GM21825 (cell line): ENCODE results near the gene CMTM6.
A peak's percentile ranks its signal among the peaks of the same experiment; 100 is the strongest.
"Not testable (repeated sequence)": the region's sequence is repeated elsewhere in the genome, so short reads cannot be mapped to it uniquely, and the experiment has no call there.

ENCODE experiments used
- ATAC-seq: cut with Tn5 transposase; IDR thresholded peaks from one replicate; pipeline ENCODE4 v1.9.1; 2021; ENCODE audit warnings: mild to moderate bottlenecking, moderate library complexity; ENCODE audit not compliant: unreplicated experiment

Gene CMTM6

DNA sequence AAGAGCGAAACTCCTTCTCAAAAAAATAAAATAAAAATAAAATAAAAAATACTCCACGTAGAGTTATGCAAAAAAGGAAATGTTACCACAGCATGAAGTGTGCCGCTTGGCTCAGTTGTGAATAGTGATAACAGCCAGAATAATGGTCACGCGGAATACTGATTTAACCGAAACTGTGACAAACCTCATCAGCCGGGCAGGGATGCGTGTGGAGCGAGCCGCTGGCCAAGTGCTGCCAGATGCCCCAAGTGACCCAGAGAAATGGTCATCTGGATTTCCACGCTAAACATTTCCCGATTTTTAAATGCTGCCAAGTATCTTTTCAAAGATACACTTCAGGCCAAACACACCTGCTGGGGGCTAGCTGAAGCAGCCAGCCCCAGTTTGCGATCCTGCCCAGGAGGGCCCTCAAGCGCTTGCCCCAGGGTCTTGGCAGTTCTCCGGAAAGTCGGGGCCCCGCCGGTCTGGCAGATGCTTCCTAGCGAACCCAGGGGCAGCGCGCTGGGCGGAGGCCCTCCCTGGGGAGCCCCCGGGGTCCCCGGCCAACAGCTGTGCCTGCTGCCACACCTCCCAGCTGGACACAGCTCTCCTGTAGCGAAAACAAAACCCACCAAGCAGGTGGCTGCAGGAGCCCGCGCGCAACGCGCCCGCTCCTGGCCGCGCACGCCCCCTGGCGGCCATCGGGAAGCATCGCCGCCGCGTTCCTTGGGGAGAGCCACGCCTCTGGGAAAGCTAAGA, 35.1 kb downstream of the CMTM6 start:
- ATAC-seq: peak; percentile 66

DNA sequence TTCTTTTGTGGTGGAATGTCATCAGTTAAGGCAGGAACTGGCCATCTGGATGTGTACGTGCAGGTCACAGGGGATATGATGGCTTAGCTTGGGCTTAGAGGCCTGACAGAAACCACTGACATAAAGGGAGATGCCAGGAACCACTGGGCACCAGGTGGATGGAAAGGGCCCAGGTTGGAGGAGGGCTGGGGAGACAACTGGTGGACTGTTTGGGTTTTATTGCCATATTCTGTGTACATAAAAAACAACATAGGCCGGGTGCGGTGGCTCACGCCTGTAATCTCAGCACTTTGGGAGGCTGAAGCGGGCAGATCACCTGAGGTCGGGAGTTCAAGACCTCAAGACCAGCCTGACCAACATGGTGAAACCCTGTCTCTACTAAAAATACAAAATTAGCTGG, 35.8 kb downstream of the CMTM6 start:
- ATAC-seq: not testable (repeated sequence)

DNA sequence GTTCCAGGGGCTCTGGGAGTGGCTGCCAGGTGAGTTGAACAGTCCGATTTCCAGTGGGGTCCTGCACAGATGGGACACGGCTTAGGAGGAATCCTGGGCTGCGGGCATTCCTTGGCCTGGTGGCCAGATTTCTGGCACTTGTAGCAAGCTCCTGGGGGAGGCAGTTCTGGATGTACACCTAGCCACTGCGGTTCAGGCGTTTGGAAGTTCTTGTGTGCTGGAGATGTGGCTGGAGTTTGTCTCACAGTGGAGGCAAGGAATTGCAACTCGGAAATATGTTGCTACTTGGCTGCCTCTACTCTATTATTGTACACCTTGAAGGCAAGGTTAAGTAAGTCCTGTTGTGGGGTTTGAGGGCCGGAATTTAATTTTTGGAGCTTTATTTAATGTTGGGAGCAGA, 37.9 kb downstream of the CMTM6 start:
- not testable (repeated sequence) for ATAC-seq

DNA sequence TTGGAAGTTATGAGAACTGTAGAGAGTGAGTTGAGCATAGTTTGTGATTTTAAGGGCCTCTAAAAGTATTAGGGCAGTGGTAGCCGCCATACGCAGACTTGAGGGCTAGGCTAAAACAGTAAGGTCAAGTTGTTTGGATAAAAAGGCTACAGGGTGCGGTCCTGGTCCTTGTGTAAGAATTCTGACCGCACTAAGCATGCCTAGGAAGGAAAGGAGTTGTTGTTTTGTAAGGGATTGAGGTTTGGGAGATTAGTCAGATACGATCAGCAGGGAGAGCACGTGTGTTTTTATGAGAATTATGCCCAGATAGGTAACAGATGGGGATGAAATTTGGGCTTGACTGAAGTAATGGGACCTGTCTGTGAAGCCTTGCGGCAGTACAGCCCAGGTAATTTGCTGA, 39.2 kb downstream of the CMTM6 start:
- ATAC-seq: not testable (repeated sequence)

DNA sequence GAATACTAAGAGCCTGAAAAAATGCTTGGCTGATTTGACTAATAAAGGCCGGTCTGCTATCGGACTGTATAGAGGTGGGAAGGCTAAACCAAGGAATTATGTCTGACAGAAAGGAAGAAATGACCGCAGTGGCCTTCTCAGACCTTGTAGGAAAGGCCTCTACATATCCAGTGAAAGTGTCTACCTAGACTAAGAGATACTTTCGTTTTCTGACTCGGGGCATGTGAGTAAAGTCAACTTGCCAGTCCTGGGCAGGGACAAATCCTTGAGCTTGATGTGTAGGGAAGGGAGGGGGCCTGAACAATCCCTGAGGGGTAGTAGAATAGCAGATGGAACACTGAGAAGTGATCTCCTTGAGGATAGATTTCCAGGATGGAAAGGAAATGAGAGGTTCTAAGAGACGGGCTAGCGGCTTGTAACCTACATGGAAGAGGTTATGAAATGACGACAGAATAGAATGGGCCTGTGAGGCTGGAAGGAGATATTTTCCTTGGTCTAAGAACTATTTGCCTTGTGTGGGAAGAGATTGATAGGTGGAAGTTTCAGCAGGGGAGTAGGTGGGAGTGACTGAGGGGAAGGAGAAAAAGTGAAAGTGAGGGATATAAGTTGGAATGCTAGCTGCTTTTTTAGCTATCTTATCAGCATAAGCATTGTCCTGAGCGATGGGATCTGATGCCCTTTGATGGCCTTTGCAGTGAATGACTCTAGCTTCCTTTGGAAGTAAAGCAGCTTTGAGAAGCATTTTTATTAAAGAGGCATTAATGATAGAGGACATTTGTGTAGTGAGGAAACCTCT, 40.3 kb downstream of the CMTM6 start:
- ATAC-seq: not testable (repeated sequence)

DNA sequence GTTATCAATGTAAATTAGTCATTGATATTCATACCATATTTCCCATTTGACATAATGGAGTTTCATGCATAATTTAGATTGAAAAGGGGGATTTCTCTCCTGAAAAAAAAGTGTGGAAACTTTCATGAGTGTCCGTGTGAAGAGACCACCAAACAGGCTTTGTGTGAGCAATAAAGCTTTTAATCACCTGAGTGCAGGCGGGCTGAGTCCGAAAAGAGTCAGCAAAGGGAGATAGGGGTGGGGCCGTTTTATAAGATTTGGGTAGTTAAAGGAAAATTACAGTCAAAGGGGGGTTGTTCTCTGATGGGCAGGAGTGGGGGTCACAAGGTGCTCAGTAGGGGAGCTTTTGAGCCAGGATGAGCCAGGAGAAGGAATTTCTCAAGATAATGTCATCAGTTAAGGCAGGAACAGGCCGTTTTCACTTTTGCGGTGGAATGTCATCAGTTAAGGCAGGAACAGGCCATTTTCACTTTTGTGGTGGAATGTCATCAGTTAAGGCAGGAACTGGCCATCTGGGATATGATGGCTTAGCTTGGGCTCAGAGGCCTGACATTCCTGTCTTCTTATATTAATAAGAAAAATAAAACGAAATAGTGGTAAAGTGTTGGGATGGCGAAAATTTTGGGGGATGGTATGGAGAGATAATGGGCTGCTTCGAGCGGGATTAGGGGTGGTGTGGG, 41.7 kb downstream of the CMTM6 start:
- ATAC-seq: not testable (repeated sequence)

DNA sequence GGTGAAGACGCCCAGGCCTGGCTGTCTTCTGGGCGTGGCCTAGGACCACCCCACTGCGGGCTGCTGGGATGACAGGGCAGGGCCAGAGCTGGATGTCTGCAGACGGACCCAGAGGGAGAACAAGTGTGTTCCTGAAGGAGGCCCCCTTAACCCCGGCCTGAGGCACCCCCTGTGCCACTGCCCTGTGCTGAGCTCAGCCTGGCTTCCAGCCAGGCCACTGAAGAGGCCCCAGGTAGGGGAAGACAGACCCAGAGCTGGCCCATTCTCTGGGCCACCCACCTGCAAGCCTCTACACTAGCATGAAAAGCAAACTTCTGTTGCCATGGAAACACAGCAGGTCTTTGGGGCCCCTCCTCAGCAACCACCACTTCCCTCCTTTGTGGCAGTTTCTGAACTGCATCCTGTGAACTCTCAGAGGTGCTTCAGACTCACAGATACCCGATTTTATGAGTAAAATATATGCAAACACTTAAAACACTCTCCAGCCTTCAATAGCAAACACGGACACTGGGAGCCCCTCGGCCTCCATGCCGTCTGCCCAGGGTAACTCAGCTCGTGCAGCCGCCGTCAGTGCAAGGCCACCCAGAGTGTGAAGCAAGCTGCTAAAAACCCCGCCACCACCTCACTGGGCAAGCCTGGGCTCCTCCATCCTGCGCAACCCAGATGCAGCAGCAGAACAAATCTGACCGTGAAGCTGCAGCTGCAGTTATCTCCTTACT, 42.5 kb downstream of the CMTM6 start:
- ATAC-seq: peak; percentile 76

DNA sequence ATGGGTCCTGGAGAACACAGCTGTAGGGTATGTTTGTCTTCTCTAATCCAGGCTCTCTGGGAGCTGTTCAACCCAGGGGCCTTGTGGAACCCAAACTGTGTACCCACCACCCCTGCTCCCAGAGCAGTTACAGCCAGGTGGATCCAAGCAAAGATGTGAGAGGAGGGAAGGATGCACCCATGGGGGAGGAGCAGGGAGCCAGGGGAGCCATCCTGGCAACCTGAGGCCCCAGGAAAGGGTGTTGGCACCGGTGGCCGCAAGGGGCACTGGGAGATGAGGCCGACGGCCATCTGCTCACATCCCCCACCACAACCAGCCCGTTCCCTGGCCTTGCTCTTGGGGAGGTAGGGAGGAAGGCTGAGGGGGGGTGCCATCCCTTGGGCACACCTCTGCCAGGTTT, 43.2 kb downstream of the CMTM6 start:
- ATAC-seq: no peak

DNA sequence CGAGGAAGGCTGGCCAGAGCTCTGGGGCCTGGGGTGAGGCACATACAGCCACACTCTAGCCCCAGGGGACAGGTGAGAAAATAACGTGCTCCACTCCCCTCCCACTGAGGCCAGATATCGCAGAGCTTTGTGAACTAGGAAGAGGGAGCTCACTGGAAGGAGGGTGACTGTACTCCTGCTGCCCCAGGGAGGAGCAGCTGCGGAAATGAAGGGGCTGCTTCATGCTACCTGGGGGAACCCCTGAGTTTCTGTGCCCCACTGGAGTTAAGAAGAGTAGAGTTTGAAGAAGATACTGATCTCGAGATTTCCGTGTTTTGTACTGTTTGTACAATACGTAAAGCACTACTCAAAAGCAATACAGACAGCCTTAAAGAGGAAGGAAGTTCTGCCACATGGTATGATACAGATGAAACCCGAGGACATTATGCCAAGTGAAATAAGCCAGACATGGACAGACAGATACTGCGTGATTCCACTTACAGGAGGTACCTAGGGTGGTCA, 44.6 kb downstream of the CMTM6 start:
- no peak for ATAC-seq

DNA sequence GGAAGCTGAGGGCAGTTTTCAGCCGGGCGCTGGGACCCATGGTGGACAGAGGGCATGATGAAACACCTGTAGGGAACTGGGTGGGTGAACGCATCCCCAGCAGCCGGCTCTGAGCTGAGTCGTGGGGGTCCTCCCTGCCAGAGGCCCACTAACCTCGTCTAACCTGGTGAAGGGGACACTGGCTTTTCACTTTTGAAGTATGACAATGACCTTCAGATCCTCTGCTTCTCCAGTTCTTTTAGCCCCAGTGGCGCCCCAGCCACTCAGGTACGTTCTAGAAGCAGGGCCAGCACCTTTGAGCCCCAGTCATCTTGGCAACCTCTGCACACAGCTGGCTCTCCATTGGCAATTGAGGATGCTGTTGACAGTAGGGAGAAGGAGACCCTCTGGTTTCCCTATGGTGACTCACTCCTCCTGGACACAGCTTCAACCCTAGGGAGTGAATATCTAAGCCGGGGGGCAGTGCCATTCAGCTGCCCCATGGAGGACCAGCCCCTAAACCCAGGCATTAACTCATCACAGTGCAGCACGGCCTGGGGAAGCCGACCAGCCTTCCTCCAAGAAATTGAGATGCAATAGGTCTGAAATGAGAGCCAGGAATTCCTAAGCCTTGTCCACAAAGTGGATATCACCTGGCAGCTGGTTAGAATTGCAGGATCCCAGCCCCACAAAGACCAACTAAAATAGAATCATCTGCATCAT, 46.1 kb downstream of the CMTM6 start:
- ATAC-seq: no peak

DNA sequence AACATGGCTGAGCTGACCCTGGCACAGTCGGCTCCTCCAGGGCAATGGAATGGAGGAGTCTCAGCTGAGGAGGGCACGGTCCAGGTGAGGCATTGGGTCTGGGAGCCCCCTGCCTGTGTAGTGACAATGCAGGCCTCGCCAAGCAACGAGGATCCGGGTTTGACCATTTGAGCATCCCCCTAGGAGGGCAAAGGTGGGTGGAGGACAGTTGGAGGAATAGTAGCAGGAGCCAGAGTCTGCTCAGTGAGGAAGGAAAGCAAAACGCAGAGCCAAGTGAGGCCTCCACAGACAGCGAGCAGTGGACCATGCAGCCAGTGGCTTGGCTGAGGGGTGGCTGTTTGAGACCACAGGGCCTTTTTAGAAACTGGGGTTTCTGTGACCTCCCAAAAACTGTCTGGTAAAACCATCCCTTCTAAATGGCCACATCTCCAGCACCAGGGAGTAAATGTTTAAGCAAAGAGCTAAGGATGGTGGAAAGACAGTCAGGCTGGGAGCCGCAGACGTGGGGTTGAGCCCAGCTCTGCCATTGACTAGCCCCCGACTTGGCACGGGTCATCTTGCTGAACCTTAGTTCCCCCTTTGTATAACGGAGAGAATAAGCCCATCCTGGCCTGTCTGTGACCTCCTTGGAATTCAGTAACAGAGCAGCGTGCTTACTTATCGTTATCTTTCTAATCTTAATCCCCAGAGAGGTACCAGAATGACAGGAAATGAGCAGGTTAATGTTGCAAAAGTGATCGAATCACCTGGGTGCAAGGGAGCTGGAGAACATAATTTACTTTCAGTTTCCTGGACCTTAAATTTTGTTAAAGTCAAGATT, 46.8 kb downstream of the CMTM6 start:
- no peak for ATAC-seq

DNA sequence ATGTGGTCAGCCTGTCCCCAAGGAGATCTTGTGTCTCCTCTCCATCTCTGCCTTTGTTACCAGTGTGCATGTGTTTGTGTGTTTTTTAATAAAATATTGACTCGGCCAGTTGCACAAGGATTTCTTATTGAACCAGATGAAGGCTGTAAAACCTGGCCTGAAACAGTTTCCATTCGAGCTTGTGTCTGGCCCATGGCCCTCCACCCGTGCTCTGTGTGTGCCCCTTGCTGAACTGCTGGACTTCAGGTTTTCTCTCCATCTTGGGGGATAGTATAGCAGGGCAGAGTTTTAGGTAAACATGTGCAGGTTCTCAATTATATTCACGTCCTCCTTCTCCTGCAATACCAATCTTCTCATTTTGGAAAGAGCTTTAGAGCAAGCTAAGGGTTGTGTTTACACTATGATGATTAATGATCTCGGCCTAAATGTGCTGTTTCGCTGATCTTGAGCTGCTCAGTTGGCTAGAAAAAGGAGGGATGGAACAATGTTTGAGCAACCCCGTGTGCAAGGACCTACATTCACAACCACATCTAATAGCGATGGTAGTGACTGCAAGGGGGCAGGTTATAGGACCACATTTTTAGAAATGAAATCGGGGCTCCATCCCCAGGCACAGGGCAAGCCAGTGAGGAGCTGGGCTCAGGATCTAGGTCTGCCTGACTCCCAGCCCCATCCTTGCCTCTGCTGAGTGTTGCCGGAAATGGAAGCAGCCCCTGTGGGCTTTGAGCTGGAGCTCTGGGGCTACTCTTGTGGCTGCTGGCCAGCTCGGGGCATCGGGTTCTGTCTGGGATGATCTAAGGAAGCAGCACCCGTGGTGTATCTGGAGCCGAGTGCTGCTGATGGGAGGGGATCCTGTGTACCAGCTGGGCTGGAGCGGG, 47.7 kb downstream of the CMTM6 start:
- no peak for ATAC-seq

DNA sequence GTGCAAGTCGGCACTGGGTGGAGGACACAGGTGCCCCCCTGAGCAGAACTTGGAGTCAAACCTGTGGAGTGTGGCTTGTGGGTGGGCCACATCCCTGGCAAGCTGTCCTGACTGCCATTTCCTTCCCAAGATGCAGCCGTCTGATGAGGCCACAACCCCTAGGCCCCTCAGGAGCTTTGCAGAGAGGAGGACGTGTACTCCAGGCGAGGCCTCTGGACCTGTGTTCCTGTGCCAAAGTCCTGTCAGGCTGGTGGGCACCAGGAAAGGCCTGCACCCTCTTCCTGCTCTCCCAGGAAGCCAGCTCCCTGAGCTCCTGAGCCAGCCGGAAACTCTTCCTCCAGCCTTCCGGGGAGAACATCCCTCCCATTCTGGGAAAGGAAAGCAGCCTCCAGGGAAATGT, 48.5 kb downstream of the CMTM6 start:
- no peak for ATAC-seq

DNA sequence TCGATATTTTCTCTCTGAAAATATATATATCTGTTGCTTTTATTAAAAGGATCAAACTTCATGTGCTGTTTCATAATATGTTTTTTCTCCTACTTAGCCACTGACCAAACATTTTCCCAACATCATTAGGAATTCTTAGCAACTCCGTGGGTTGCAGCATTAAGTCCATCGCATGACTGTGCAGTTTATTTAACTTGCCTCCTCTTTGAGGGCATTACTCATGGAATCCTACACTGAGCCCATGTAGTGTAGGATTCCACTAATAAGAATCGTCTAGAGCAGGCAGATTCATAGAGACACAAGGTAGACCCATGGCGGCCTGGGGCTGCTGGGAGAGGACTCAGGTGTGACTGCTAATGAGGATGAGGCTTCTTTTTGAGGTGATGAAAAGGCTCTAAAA, 49.3 kb downstream of the CMTM6 start:
- ATAC-seq: no peak

DNA sequence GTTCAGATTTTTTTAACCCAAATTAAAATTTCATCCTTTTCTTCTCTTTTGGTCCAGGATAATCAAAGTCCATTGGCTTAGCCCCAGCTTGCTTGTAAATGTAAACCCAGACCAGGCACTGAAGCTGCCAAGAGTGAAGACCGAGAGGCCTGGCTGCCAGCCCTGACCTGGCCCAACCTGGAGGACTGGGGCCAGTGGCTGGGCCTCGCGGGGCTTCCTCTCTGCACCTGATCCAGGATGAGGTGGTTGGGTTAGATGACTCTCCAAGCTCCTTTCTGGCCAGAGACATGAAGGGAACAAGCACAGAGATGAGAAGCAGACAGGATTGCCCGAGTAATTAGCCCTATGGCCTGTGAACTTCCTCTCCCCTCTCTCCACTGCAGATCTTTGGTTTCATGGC, 50.6 kb downstream of the CMTM6 start:
- no peak for ATAC-seq

DNA sequence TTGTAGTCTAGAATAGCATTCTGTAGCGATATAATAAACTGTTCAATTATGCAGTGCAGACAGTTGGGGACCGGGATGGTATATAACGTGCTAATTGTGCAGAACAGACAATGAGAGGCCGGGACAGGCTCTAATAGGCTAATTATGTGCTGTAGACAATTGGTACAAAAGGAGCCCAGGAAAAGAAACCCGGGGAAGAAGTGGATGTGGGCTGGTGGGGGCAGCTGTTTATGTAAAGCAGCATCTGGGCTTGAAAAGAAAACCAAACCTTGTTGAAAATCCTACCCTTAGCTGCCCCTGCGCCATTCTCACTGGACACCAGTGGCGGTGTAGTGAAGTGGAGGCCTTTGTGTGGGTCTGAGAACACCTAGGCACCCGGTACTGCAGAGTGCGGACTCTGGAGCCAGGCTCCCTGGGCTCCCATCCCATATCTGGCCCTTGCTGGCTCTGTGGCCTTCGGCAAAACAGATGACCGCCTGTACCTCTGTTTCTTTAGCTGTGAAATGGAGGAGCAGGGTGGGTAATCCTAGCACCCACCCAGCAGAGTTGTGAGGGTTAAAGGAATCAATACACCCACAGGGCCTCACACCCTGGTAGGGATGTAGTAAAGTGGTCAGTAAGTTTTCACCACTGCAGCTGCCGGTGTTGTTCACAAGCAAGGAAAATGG, 51.5 kb downstream of the CMTM6 start:
- ATAC-seq: no peak

DNA sequence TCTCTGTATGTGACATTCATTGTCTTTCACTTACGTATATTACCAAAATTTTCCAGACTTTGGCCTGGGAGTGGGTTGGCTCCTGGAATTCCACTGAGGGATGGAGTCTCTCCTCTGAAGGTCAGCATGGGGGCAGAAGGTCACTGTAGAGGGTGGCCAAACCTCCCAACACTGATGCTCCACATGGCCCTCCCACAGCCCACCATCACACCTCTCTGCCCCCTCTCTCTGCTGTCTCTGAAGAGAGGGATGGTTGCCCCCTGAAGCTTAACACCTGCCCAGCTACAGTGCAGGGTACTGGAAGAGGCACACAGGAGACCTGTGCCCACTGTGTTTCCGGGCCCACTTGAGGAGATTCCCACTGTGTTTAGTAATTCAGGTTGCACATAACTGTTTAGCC, 52.2 kb downstream of the CMTM6 start:
- ATAC-seq: no peak

DNA sequence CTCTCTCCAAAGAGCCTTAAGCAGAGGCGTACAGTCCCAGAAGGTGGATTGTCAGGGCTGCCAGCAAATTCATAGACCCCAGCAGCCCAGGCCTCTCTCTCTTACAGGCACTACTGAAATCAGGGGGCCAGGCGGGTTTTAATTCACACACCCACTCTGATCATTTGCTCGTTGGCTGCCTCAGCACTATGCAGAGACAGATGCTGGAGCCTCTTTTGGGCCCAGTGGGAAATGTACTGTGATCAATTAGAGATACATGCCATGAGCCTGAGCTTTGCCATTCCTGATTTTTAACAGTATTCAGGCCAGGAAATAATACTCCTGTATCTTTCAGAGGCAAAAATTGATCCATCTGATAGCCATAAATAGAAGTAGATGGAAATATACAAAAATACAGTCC, 53.0 kb downstream of the CMTM6 start:
- ATAC-seq: no peak
